GM10248 (cell line): ENCODE data around the gene LAMA1.

Source experiments
- CTCF ChIA-PET: fragments of 300-600 bp; sonication (Branson Sonifier 250); formaldehyde crosslinking; extraction: SDS; loops from one replicate; lab custom pipeline; 2021; ENCODE audit warnings: antibody characterized with exemption; lab: Yijun Ruan, JAX
- POLR2A ChIA-PET: fragments of 350-650 bp; sonication (Branson Sonifier 250); formaldehyde crosslinking; extraction: SDS; loops from one replicate; lab custom pipeline; 2020; ENCODE audit warnings: antibody characterized with exemption; lab: Yijun Ruan, JAX
- DNase-seq: peaks from one replicate; pipeline ENCODE4 v3.0.0; 2012; ENCODE audit errors: extremely low spot score
- TF ChIP-seq, protein P1 (sequence below): IDR thresholded peaks from 2 replicates; pipeline ENCODE4 v1.5.1; 2012; ENCODE audit warnings: mild to moderate bottlenecking, low read depth; ENCODE audit errors: extremely low read depth, missing control alignments, control extremely low read depth

The LAMA1 gene

GRCh38 chr18:7133181-7133580 is 15.6 kb upstream of the LAMA1 start:
- ChIA-PET POLR2A (no interaction called here), CTCF (no interaction called here)
- no peak for DNase-seq
- TF ChIP-seq, protein P1, sequence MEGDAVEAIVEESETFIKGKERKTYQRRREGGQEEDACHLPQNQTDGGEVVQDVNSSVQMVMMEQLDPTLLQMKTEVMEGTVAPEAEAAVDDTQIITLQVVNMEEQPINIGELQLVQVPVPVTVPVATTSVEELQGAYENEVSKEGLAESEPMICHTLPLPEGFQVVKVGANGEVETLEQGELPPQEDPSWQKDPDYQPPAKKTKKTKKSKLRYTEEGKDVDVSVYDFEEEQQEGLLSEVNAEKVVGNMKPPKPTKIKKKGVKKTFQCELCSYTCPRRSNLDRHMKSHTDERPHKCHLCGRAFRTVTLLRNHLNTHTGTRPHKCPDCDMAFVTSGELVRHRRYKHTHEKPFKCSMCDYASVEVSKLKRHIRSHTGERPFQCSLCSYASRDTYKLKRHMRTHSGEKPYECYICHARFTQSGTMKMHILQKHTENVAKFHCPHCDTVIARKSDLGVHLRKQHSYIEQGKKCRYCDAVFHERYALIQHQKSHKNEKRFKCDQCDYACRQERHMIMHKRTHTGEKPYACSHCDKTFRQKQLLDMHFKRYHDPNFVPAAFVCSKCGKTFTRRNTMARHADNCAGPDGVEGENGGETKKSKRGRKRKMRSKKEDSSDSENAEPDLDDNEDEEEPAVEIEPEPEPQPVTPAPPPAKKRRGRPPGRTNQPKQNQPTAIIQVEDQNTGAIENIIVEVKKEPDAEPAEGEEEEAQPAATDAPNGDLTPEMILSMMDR: no peak

DNA sequence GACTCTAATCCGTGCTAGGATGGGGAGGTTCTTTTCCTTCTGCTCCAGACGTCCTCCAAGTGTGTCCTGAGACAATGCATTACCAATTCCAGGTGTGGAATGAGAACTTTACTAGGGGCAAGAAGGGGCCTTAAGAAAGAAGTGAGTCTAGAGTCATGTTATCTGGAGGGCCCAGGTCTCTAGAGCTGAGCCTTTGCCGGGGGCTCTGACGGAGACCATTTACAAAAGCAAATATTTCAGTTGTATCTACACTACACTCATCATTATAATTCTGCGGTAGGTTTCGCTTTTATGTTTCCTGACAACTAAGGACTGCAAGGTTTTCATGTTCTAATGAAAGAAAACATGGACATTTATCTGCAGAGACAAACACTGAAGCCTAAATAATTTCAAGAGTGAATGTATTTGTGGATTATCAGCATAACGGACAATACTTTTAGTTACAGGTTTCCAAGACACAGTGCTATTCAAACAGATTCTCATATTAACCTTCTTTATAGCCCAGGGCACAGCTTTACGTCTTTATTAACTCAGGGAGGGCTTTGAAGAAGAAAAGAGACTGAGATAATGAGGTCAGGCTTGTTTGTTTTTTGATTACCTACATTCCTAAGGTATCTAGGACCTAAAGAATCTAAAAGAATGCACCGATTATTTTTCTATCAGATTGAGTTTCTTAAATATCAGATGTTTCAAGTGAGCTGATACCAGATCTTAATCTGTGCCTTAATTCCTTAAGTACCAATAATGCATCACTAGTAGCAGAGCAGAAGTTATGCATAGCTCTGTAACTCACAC is 15.0 kb upstream of the LAMA1 start:
- TF ChIP-seq, protein P1: no peak
- ChIA-PET POLR2A (no interaction called here), CTCF (no interaction called here)
- no peak for DNase-seq

DNA sequence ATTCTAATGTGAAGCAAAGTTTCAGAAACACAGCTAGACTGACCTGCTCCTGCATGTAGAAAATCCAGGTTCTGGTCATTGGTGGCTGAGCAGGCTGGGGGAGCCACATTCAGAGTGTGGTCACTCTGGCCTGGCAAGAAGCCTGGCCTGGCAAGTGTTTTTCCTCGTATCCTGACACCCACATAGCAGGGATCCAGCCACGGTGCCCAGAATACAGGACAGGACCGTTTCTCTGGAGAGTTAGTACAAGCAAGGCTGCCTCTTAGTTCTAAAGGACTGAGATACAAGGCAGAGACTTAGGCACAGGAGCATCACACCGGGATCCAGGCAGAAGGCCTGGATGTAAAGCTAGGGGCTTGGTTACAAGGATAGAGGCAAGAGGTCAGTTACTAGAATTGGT is 4.8 kb upstream of the LAMA1 start:
- no peak for DNase-seq
- POLR2A ChIA-PET: no interaction called here
- TF ChIP-seq, protein P1: no peak
- CTCF ChIA-PET: interaction anchor here (1.2 kb wide), 1 partner anchor 44 kb away, joined by 3 read pairs; no protein-coding TSS in a partner anchor

GRCh38 chr18:7116792-7117389 is 706 bp downstream of the LAMA1 start:
- ChIA-PET CTCF (no interaction called here), POLR2A (no interaction called here)
- no peak for DNase-seq
- TF ChIP-seq, protein P1: no peak

DNA sequence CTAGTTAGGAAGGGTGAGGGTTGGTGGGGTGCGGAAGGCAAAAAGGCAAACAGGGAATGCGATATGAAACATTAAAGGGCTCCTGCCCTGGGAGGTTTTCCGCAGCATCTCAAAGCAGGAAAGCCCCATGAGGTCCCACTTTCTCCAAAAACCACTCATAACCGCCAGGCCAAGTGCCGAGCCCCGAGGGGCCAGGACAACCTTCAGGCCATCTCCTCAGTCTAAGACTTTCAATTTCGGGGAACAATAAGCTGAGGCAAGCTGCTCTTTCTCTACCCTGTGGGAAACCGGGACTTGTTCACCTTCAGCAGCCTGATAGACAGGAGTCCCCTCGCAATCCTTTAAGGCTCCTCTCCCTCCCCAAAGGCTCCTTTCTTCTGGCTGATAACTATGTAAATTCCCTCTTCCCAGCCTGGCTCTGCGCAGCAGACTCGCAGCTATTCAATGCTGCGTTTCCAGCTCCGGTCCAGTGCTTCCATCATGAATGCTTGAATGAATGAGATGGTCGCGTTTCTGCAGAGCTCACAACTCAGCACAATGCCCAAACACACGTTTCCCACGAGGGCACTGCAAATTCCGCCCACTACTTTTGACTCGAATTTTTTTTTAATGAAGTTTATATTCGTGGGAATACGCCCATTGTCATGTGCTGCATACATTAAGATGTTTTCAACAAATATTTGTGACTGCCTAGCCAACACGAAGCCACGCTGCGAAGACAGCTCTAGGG is 1.4 kb downstream of the LAMA1 start:
- ChIA-PET POLR2A (no interaction called here), CTCF (no interaction called here)
- DNase-seq: no peak
- TF ChIP-seq, protein P1: no peak

DNA sequence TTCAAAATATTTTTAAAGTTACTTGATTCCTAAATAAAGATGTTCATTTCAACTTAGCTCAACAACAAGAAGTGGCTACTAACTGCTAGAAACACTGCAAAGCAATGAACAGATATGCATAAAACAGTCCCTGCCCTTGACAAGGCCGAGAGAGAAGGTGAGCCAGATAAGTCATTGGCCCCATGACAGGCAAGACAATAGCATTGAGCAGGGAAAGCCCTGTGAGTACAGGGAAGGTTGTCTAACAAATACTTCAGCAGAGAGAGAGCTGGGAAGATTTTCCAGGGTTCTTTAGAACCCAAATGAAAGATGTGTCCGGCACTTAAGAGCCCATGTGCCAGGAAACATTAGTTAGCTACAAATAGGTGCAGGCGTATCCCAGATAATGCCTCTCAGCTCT is 4.7 kb downstream of the LAMA1 start:
- DNase-seq: no peak
- POLR2A ChIA-PET: no interaction called here
- TF ChIP-seq, protein P1: no peak
- CTCF ChIA-PET: no interaction called here
